ENCODE measurements around the gene MYLIP.

- no peak for TF ChIP-seq CTCF (conservative IDR thresholded peaks at IDR 0.05 in 1 of 2, IDR thresholded peaks at IDR 0.05 in 1 of 2; ENCODE audit: low read depth in 1 of 2, low read length in 2 of 2)
- no peak for TF ChIP-seq EZH2 (IDR thresholded peaks at IDR 0.05; ENCODE audit: low read length, missing control alignments)
These were observed 11.7 kb downstream of the MYLIP start for GRCh38 chr6:16140607-16141006.

All from fibroblast of lung (primary cell).